Fibroblast of skin of left biceps (primary cell): ENCODE data around the gene BBS12.
"Not testable (repeated sequence)": the region's sequence is repeated elsewhere in the genome, so short reads cannot be mapped to it uniquely, and the experiment has no call there.

Source experiments
- DNase-seq, 2 experiments: peaks; one replicate each; pipeline ENCODE4 v3.0.0-alpha.2; 2013; ENCODE audit warnings: low read depth in 2 of 2

The BBS12 gene

GRCh38 chr4:122765692-122766352 lies 33.3 kb downstream of the BBS12 start:
- DNase-seq, result peak in 1 of 2 experiments; percentile 62

DNA sequence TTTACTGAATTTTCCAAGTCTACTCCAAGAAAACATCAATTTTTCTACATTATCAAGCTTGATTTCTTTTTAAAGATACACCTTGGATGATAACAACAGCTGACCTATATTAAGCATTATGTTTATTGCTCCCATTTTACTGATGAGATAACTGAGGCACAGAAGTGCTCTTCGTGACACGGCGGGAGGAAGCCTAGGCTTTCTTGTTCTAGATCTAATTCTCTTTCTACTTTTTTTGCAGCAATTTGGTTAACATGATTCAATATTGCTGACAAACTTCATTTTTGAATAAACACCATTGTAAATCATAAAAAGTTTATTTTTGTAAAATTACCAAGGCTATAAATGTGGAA lies 33.8 kb downstream of the BBS12 start:
- no peak for DNase-seq

- no peak for DNase-seq
Measured at GRCh38 chr4:122766950-122767349, 34.4 kb downstream of the BBS12 start.

DNA sequence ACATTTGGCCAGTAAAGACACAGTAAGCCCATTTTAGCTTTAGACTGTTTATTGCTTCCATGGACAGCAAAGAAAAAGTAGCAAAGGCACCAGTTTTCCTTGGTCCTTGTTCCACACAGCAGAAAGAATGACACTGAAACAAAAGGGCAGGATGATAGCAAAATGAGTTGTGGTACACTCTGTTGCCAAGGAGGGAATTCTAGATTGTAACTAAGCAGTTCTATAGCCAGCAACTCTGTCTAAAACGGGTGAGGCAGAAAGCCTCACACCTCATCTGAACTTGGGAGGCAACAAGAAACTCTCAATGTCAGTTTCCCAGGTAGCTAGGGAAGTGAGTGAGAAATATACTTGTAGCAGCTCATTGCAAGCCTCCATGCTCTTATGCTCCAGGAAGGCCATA lies 39.2 kb downstream of the BBS12 start:
- no peak for DNase-seq

DNA sequence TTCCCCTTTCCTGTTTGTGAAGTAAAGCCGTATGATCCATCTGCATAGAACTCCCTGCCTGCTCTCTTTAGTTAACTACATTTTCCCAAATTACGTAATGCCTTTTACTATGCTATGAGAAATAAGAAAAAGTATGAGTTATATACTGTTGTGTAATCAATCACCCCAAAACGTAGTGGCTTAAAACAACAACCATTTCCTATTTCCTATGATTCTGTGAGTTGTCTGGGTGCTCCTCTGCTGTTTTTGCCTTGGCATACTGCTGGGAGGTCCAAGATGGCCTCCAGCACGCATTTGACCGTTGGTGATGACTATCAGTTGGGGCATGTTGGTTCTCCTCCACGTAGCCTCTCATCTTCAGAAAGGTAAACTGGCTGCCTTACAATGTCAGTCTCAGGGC lies 39.8 kb downstream of the BBS12 start:
- no peak for DNase-seq

DNA sequence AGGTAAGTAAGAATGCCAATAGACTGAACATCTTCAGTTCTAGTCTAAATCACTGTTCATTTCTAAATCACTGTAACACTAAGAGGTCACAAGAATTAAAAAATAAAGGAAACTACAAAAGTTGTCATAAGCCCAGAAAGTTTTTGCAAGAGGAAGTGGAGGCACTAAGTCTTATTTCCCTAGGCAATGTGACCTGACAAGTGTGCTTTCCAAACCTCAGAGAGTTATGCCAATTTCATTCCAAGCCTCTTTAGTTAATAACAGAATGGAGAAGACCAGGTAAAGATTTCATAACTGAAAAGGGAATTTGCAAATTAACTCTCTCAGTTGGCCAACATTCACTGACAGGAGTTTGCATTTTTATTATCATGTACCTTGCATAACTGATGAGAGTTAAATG lies 40.5 kb downstream of the BBS12 start:
- no peak for DNase-seq

- DNase-seq, result no peak
Measured at GRCh38 chr4:122775039-122775438, 42.5 kb downstream of the BBS12 start.

- DNase-seq, result no peak
Measured at GRCh38 chr4:122775987-122776836, 43.7 kb downstream of the BBS12 start.

DNA sequence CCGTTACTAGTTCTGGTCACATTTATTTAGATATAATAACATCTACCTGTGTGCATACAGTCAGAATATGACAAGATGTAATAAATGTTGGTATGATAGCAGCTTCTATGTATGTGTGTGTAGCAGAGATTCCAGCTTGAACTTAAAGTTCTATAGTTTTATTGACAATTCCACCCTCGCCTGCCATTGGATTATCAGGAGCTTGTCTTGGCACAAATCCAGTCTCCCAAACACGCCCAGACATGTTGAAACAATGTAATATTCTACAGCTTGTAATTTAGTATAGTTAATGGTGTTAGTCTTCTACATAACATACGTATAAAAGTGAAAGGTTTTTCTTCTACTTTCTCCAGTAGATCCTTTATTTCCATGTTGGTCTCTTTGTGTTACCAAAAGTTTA lies 44.4 kb downstream of the BBS12 start:
- DNase-seq, result no peak

DNA sequence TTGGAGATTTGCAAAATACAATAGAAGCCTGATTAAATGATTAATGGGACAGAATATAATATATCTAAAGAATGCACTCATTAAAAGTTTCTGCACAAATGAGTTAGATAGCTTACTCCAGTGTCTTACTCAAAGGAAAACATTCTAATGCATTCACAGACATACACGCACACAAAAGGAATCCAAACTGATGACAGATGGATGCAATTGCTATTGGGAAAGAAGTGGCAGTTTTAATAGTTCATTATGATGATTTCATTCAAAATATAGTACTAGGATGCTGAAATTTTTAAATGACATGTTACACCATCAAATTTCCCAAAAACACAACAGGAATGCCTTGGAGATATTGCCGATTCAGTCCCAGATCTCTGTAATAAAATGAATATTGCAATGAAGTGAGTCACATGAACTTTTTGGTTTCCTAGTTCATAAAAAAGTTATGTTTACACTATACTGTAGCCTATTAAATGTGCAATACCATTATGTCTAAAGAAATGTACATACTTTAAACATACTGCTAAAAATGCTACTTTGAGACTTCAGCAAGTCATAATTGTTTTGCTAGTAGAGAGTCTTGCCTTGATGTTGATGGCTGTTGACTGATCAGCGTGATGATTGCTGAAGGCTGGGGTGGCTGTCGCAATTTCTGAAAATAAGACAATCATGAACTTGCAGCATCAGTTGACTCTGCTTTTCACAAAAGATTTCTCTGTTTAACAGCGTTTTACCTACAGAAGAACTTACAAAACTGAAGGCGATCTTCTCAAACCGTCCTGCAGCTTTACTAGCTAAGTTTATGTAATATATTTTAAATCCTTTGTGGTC lies 45.6 kb downstream of the BBS12 start:
- DNase-seq, result peak; percentile 95 to 96

DNA sequence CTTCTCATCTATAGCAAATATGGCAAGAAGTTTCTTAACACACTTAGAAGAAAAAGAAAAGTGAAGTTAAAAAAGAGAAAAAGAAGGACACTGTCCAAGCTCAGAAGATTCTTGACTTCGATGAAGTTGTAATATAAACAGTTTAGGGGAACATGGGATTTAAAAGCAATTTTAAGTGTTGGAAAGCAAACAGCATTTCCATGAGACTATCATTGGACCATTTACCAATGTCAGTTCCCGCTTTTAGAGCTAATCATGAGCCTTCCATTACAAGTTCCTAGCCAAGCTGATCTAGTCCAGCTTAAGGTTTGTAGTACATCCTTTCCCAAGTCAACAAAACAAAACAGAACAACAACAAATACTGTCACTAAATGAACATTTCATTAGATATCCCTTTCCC lies 49.0 kb downstream of the BBS12 start:
- DNase-seq, result no peak

- DNase-seq, result peak; percentile 83 to 84
Measured at GRCh38 chr4:122783301-122784215, 51.1 kb downstream of the BBS12 start.

DNA sequence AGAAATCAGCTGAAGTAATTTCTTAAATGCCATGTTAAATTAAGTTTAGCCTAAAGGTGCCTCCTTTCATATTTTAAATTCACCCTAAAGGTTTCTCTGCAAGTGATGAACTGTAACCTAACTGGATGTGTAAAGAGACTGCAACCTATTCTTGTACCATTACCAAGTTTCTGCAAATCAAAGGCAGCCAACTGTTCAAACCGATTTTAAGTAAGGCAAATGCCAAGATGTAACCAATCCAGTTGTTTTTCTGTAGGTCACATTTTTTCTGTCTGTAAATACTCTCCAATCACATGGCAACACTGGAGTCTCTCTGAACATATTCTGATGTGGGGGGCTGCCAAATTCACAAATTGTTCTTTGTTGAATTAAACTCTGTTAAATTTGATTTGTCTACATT lies 51.8 kb downstream of the BBS12 start:
- no peak for DNase-seq

DNA sequence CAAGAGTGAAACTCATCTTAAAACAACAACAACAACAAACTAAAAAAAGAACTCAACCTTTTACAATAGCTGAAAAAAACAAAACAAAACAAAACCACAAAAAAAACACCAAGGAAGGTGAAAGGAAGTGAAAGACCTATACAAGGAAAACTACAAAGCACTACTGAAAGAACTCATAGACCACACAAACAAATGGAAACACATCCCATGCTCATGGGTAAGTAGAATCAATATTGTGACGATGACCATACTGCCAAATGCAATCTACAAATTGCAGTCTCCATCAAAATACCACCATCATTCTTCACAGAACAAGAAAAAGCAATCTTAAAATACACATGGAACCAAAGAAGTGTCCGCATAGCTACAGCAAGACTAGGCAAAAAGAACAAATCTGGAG lies 52.6 kb downstream of the BBS12 start:
- DNase-seq, result no peak

DNA sequence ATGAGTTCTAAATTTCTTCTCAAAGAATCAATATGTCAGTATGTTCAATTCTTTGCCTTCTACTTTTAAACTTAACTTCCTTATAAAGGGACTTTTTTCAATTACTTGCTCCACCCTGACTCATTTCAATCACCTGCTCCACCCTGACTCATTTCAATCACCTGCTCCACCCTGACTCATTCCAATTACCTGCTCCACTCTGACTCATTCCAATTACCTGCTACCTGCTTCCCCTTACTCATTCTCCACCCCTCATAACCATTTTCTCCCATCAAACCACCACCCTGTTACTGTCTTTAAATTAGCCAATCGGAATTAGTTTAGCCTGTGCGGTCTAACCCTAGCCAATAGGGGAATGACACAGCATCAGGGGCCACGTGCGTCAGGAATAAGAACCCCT lies 53.8 kb downstream of the BBS12 start:
- not testable (repeated sequence) for DNase-seq

GRCh38 chr4:122786920-122787319 lies 54.4 kb downstream of the BBS12 start:
- not testable (repeated sequence) for DNase-seq

- no peak for DNase-seq
Measured at GRCh38 chr4:122787940-122788339, 55.4 kb downstream of the BBS12 start.

GRCh38 chr4:122788935-122789334 lies 56.4 kb downstream of the BBS12 start:
- DNase-seq, result no peak

- no peak for DNase-seq
Measured at GRCh38 chr4:122793811-122794210, 61.3 kb downstream of the BBS12 start.
